Activated CD4-positive, alpha-beta memory T cell treated with anti-CD3 and anti-CD28 coated beads for 36 hours (primary cell): ENCODE measurements around the gene MEGF6. TPM values are rescaled to one million over a fixed set of nuclear protein-coding genes. Genes with fewer than 3 reads are reported as not detected.

Source experiments
- CTCF ChIA-PET: fragments of 350-600 bp; sonication (Branson Sonifier 250); formaldehyde crosslinking; loops from one replicate; lab custom pipeline; 2021; ENCODE audit warnings: antibody characterized with exemption, inconsistent platforms; lab: Charles Lee
- POLR2A ChIA-PET: fragments of 350-600 bp; sonication (Branson Sonifier 250); formaldehyde crosslinking; loops from one replicate; lab custom pipeline; 2021; ENCODE audit warnings: antibody characterized with exemption; lab: Charles Lee
- DNase-seq: peaks from one replicate; pipeline ENCODE4 v3.0.0-alpha.2; 2020
- H3K27ac Mint-ChIP-seq: one replicate; pipeline ENCODE4 v1.8.0; 2021; ENCODE audit warnings: mixed read lengths
- H3K27me3 Mint-ChIP-seq: one replicate; pipeline ENCODE4 v1.8.0; 2021; ENCODE audit warnings: mixed read lengths
- H3K36me3 Mint-ChIP-seq: one replicate; pipeline ENCODE4 v1.8.0; 2021; ENCODE audit warnings: mixed read lengths
- H3K4me1 Mint-ChIP-seq: one replicate; pipeline ENCODE4 v1.8.0; 2021; ENCODE audit warnings: low read depth, mixed read lengths
- H3K4me3 Mint-ChIP-seq: one replicate; pipeline ENCODE4 v1.8.0; 2021; ENCODE audit warnings: mild to moderate bottlenecking, mixed read lengths
- H3K9me3 Mint-ChIP-seq: one replicate; pipeline ENCODE4 v1.8.0; 2021; ENCODE audit warnings: mixed read lengths
- intact Hi-C: fragments of 100-400 bp; cut with micrococcal nuclease; formaldehyde crosslinking; loops from one replicate; pipeline ENCODE4 v1.15.1; 2023
- microRNA-seq: library from miRNA; unstranded; fragments of <30 nt; microRNA quantifications from one replicate; pipeline ENCODE4 v1.2.0, GENCODE V29; 2022; ENCODE audit warnings: borderline number of aligned reads, borderline microRNAs expressed, borderline replicate concordance
- total RNA-seq, 2 experiments: library from RNA; stranded (reverse); gene quantifications; one replicate each; pipeline ENCODE4 v1.2.3, GENCODE V29; 2021

Gene MEGF6
- total RNA-seq, 2 experiments from 2014 or later, result 6.8 to 9.8 TPM

DNA sequence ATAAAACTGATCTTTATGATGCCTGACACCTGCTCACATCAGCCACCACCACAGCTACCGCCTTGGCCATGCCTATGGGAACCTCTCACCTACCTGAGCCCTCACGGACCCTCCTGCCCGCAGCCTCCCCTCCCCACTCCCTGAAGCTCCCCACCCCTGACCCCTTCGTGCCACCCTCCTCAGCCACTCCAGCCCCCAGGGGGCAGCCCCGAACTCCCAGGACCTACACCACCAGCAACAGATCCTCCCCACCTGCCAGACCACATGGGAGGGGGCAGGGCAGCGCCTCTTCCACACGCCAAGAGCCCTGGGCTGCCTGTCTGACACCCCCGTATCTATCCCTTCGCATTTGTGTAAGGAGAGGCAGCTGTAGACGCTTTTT lies 171.0 kb downstream of the MEGF6 start:
- H3K27ac Mint-ChIP-seq, result no peak overlapping the region
- H3K36me3 Mint-ChIP-seq, result no peaks in the 10 kb centered on the region
- POLR2A ChIA-PET, result no interaction called here
- H3K4me1 Mint-ChIP-seq, result no peaks in the 10 kb centered on the region
- peaks cover 3% of the 10 kb centered on the region for H3K9me3 Mint-ChIP-seq
- no peak overlapping the region for H3K4me3 Mint-ChIP-seq
- peaks cover 9% of the 10 kb centered on the region for H3K27me3 Mint-ChIP-seq
- intact Hi-C loops, result no loop called here
- CTCF ChIA-PET, result interaction anchor here (2.2 kb wide), 1 partner anchor 13 kb away, joined by 7 read pairs; no protein-coding TSS in a partner anchor
- no peak for DNase-seq

Small RNA genes within 50 kb of the gene (microRNA-seq; reads per million reads assigned to microRNA genes)
- gene MIR551A, result not detected

Other genes with a start within 250 kb of the MEGF6 start
- under 1 TPM; 0.17 to 0.24 TPM for gene ARHGEF16, start 156.8 kb downstream of the MEGF6 start, total RNA-seq
- 10 to 100 TPM in 1 of 2 experiments, 1 to 10 TPM in 1; 9.2 to 10.4 TPM for gene TPRG1L, start 13.5 kb upstream of the MEGF6 start, total RNA-seq
- gene WRAP73, start 38.6 kb upstream of the MEGF6 start, total RNA-seq, result 10 to 100 TPM; 34.5 to 34.6 TPM
- gene TP73, start 41.0 kb upstream of the MEGF6 start, total RNA-seq, result under 1 TPM; 0.62 to 0.65 TPM
- not detected for gene CCDC27, start 140.9 kb upstream of the MEGF6 start, total RNA-seq
- gene SMIM1, start 161.2 kb upstream of the MEGF6 start, total RNA-seq, result 1 to 10 TPM; 2.5 to 2.9 TPM
- 10 to 100 TPM; 26.1 to 29.2 TPM for gene LRRC47, start 185.0 kb upstream of the MEGF6 start, total RNA-seq
- 10 to 100 TPM; 29.0 to 32.8 TPM for gene CEP104, start 245.7 kb upstream of the MEGF6 start, total RNA-seq
- gene DFFB, start 246.0 kb upstream of the MEGF6 start, total RNA-seq, result 1 to 10 TPM; 7.5 to 8.3 TPM